Measurements from ENCODE around the gene MYRF.

MYRF gene

DNA sequence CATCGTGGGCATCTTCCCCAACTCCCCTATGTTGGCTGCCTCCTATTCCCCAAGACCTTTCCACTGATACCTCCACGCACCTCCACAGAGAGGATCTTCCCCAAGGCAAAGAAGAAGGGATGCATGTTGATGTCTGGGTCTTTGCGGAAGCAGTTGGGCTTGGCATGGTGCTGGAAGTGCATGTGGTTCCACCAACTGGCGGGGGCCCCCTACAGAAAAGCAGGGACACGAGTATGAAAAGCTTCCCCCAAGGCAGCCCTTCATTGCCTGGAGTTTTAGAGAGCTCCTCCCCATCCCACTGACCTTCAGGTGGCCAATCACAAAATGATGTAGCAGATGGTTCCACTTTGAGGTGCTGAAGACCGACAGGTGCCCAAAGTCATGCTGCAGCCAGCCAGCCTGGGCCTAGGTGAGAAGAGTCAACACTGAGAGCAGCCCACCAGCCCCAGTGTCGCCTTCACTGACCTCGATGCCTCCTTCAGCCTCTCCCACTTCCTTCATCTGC, 58.3 kb downstream of the MYRF start:
- peaks cover 32% of the 10 kb centered on the region for H3K79me2 ChIP-seq (ENCODE audit: control insufficient read depth, low read length)
- H3K36me3 ChIP-seq (ENCODE audit: control insufficient read depth, low read length), result peaks cover 93% of the 10 kb centered on the region

DNA sequence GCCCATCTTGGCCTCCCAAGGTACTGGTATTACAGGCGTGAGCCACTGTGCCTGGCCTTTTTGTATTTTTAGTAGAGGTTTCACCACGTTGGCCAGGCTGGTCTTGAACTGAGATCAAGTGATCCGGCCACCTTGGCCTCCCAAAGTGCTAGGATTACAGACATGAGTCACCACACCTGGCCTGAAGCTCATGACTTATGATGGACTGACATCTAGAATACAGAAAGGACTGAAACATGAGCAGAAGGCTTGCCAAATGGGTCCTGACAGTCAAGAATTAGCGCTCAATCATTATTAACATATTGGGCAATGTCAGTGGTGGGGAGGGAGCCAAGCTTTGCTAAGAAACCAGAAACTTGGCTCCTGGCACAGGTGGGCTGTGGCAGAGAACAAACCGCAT, 59.4 kb downstream of the MYRF start:
- H3K79me2 ChIP-seq (ENCODE audit: control insufficient read depth, low read length), result peaks cover 40% of the 10 kb centered on the region
- no peak overlapping the region for H3K27ac ChIP-seq (ENCODE audit: low read depth, low read length)
- 0 out of 2 replicates have a peak, but pooled peaks cover 2% of the 10 kb centered on the region for H3F3A ChIP-seq (ENCODE audit: control insufficient read depth, insufficient read depth)
- no peaks in the 10 kb centered on the region for H3K9me2 ChIP-seq (replicated peaks; ENCODE audit: control insufficient read depth, low read length)
- H3K4me3 ChIP-seq (ENCODE audit: low read length), result no peak overlapping the region
- TF ChIP-seq, protein P1, sequence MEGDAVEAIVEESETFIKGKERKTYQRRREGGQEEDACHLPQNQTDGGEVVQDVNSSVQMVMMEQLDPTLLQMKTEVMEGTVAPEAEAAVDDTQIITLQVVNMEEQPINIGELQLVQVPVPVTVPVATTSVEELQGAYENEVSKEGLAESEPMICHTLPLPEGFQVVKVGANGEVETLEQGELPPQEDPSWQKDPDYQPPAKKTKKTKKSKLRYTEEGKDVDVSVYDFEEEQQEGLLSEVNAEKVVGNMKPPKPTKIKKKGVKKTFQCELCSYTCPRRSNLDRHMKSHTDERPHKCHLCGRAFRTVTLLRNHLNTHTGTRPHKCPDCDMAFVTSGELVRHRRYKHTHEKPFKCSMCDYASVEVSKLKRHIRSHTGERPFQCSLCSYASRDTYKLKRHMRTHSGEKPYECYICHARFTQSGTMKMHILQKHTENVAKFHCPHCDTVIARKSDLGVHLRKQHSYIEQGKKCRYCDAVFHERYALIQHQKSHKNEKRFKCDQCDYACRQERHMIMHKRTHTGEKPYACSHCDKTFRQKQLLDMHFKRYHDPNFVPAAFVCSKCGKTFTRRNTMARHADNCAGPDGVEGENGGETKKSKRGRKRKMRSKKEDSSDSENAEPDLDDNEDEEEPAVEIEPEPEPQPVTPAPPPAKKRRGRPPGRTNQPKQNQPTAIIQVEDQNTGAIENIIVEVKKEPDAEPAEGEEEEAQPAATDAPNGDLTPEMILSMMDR (IDR thresholded peaks at IDR 0.05; ENCODE audit: low read depth, low read length, poor library complexity, severe bottlenecking), result no peak
- H3K9me3 ChIP-seq (ENCODE audit: control insufficient read depth, insufficient read depth, low read length), result no peaks in the 10 kb centered on the region
- no peak overlapping the region for H3K4me2 ChIP-seq (ENCODE audit: low read length)
- peaks cover 11% of the 10 kb centered on the region for H3K4me1 ChIP-seq (ENCODE audit: control insufficient read depth, low read length)
- peaks cover 93% of the 10 kb centered on the region for H3K36me3 ChIP-seq (ENCODE audit: control insufficient read depth, low read length)
- no peaks in the 10 kb centered on the region; the same call in 1 of the 2 replicates for H4K20me1 ChIP-seq (ENCODE audit: control insufficient read depth, insufficient read depth, low read depth, low read length)
- H3K27me3 ChIP-seq (ENCODE audit: control insufficient read depth, low read length), result no peaks in the 10 kb centered on the region

More for the DNA sequence above, 58.3 kb downstream of the MYRF start:
- Histone ChIP-seq H3K4me3 (ENCODE audit: low read length) (no peak overlapping the region), H3F3A (ENCODE audit: control insufficient read depth, insufficient read depth) (0 out of 2 replicates have a peak, but pooled peaks cover 2% of the 10 kb centered on the region), H3K4me1 (ENCODE audit: control insufficient read depth, low read length) (peaks cover 11% of the 10 kb centered on the region), H3K4me2 (ENCODE audit: low read length) (no peak overlapping the region), H3K27ac (ENCODE audit: low read depth, low read length) (no peak overlapping the region), H4K20me1 (ENCODE audit: control insufficient read depth, insufficient read depth, low read depth, low read length) (no peaks in the 10 kb centered on the region; the same call in 1 of the 2 replicates), H3K9me2 (replicated peaks; ENCODE audit: control insufficient read depth, low read length) (no peaks in the 10 kb centered on the region), H3K27me3 (ENCODE audit: control insufficient read depth, low read length) (no peaks in the 10 kb centered on the region), H3K9me3 (ENCODE audit: control insufficient read depth, insufficient read depth, low read length) (no peaks in the 10 kb centered on the region)
- no peak for TF ChIP-seq EZH2phosphoT487 (IDR thresholded peaks at IDR 0.05; ENCODE audit: borderline replicate concordance, low read length)
- TF ChIP-seq, protein P1 (IDR thresholded peaks at IDR 0.05; ENCODE audit: low read depth, low read length, poor library complexity, severe bottlenecking), result no peak

DNA sequence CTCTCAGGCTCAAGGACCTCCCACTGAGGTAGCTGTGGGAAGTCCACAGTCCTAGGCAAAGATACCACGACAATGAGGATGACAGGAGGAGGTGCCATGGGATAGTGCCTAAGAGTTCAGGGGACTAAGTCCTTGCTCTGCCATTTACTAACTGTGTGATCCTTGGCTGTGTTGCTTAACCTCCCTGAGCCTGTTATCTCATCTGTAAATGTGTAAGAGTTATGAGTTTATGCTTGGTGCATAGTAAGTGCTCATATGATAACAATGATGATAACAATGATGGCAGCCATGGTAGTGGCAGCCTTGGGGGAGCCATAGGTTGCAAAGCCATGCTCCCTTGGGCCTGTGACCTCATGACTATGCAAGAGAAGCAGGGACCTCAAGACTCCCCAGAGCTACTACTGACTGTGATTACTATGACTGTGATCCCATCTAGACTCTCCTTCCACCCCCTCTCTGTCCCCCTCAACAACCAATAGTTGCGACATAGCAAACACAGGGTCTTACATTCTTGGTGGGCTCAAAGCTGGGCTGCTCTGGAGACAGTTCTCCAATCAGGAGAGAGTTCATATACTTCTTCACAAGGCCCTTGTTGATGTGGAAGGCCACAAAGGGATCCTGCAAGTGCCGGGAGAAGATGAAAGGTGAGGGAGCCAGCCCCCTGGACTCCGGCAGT, 60.4 kb downstream of the MYRF start:
- Histone ChIP-seq H4K20me1 (ENCODE audit: control insufficient read depth, insufficient read depth, low read depth, low read length) (no peaks in the 10 kb centered on the region; the same call in 1 of the 2 replicates), H3K9me3 (ENCODE audit: control insufficient read depth, insufficient read depth, low read length) (no peaks in the 10 kb centered on the region), H3K36me3 (ENCODE audit: control insufficient read depth, low read length) (peaks cover 82% of the 10 kb centered on the region), H3K4me3 (ENCODE audit: low read length) (no peak overlapping the region), H3K4me2 (ENCODE audit: low read length) (no peak overlapping the region), H3K9me2 (replicated peaks; ENCODE audit: control insufficient read depth, low read length) (no peaks in the 10 kb centered on the region), H3K79me2 (ENCODE audit: control insufficient read depth, low read length) (peaks cover 46% of the 10 kb centered on the region), H3F3A (ENCODE audit: control insufficient read depth, insufficient read depth) (peaks cover 9% of the 10 kb centered on the region), H3K27ac (ENCODE audit: low read depth, low read length) (no peak overlapping the region), H3K4me1 (ENCODE audit: control insufficient read depth, low read length) (peaks cover 19% of the 10 kb centered on the region), H3K27me3 (ENCODE audit: control insufficient read depth, low read length) (no peaks in the 10 kb centered on the region)
- TF ChIP-seq, protein P1 (IDR thresholded peaks at IDR 0.05; ENCODE audit: low read depth, low read length, poor library complexity, severe bottlenecking), result no peak
- no peak for TF ChIP-seq EZH2phosphoT487 (IDR thresholded peaks at IDR 0.05; ENCODE audit: borderline replicate concordance, low read length)
